H9 (cell line): ENCODE measurements around the gene HPCAL1. TPM values are rescaled to one million over a fixed set of nuclear protein-coding genes. Genes with fewer than 3 reads are reported as not detected.

Experiments
- DNase-seq: peaks from one replicate; pipeline ENCODE4 v3.0.0-alpha.2; 2017
- H2AFZ ChIP-seq: one replicate; pipeline ENCODE4 v1.6.1; 2013; ENCODE audit warnings: mild to moderate bottlenecking, low read length, control low read depth, moderate library complexity
- H2AK5ac ChIP-seq: 2 replicates; pipeline ENCODE4 v1.6.1; 2013; ENCODE audit warnings: low read length, control low read depth, mixed read lengths; ENCODE audit not compliant: insufficient read length
- H2BK120ac ChIP-seq: one replicate; pipeline ENCODE4 v1.6.1; 2013; ENCODE audit warnings: low read depth, mild to moderate bottlenecking, low read length, control low read depth, inconsistent platforms; ENCODE audit not compliant: poor library complexity, severe bottlenecking
- H2BK12ac ChIP-seq: 2 replicates; pipeline ENCODE4 v1.6.1; 2013; ENCODE audit warnings: low read length, control low read depth, mixed read lengths, low read depth; ENCODE audit not compliant: insufficient read length
- H2BK15ac ChIP-seq: 2 replicates; pipeline ENCODE4 v1.6.1; 2013; ENCODE audit warnings: low read depth, low read length, control low read depth
- H2BK20ac ChIP-seq: one replicate; pipeline ENCODE4 v1.6.1; 2013; ENCODE audit warnings: low read depth, mild to moderate bottlenecking, low read length, control low read depth, inconsistent platforms; ENCODE audit not compliant: poor library complexity, severe bottlenecking
- H2BK5ac ChIP-seq: 2 replicates; pipeline ENCODE4 v1.6.1; 2013; ENCODE audit warnings: low read length, control low read depth, mixed read lengths; ENCODE audit not compliant: insufficient read length
- H3K14ac ChIP-seq: 2 replicates; pipeline ENCODE4 v1.6.1; 2013; ENCODE audit warnings: low read length, control low read depth; ENCODE audit not compliant: insufficient read depth
- H3K18ac ChIP-seq: 2 replicates; pipeline ENCODE4 v1.6.1; 2013; ENCODE audit warnings: low read depth, mild to moderate bottlenecking, mixed read lengths, low read length, control low read depth; ENCODE audit not compliant: insufficient read length
- H3K23ac ChIP-seq: 2 replicates; pipeline ENCODE4 v1.6.1; 2013; ENCODE audit warnings: low read length, control low read depth, mixed read lengths, low read depth; ENCODE audit not compliant: insufficient read length
- H3K23me2 ChIP-seq: 2 replicates; pipeline ENCODE4 v1.6.1; 2013; ENCODE audit warnings: low read depth, mild to moderate bottlenecking, mixed read lengths, low read length, control low read depth; ENCODE audit not compliant: insufficient read length, poor library complexity, severe bottlenecking
- H3K27ac ChIP-seq: 2 replicates; pipeline ENCODE4 v1.5.1; 2013; ENCODE audit warnings: low read length, control low read depth, mixed read lengths, low read depth; ENCODE audit not compliant: insufficient read length
- H3K27me3 ChIP-seq: 2 replicates; pipeline ENCODE4 v1.6.1; 2013; ENCODE audit warnings: low read length, control low read depth, inconsistent platforms; ENCODE audit not compliant: insufficient read depth
- H3K4ac ChIP-seq: 2 replicates; pipeline ENCODE4 v1.6.1; 2013; ENCODE audit warnings: low read depth, mild to moderate bottlenecking, control low read depth, inconsistent platforms, low read length, moderate library complexity
- H3K4me1 ChIP-seq: 2 replicates; pipeline ENCODE4 v1.6.1; 2013; ENCODE audit warnings: low read length, control low read depth, inconsistent platforms; ENCODE audit not compliant: insufficient read depth
- H3K4me2 ChIP-seq: 2 replicates; pipeline ENCODE4 v1.6.1; 2013; ENCODE audit warnings: low read length, control low read depth, mixed read lengths; ENCODE audit not compliant: insufficient read length, insufficient read depth
- H3K56ac ChIP-seq: 2 replicates; pipeline ENCODE4 v1.6.1; 2013; ENCODE audit warnings: low read depth, mild to moderate bottlenecking, mixed read lengths, low read length, control low read depth; ENCODE audit not compliant: insufficient read length
- H3K79me1 ChIP-seq: 2 replicates; pipeline ENCODE4 v1.6.1; 2013; ENCODE audit warnings: low read depth, mild to moderate bottlenecking, moderate library complexity, low read length, control low read depth, inconsistent platforms; ENCODE audit not compliant: insufficient read depth, poor library complexity, severe bottlenecking
- H3K79me2 ChIP-seq: 2 replicates; pipeline ENCODE4 v1.6.1; 2013; ENCODE audit warnings: low read length, control low read depth, inconsistent platforms; ENCODE audit not compliant: insufficient read depth
- H3K9ac ChIP-seq: 2 replicates; pipeline ENCODE4 v1.6.1; 2013; ENCODE audit warnings: low read length, control low read depth, mixed read lengths; ENCODE audit not compliant: insufficient read length; ENCODE audit errors: extremely low read depth
- H3K9me3 ChIP-seq: one replicate; pipeline ENCODE4 v1.6.1; 2013; ENCODE audit warnings: low read depth, low read length, inconsistent platforms; ENCODE audit not compliant: control insufficient read depth
- H3T11ph ChIP-seq: one replicate; pipeline ENCODE4 v1.6.1; 2013; ENCODE audit warnings: mild to moderate bottlenecking, low read length, control low read depth, inconsistent platforms
- H4K20me1 ChIP-seq: one replicate; pipeline ENCODE4 v1.6.1; 2013; ENCODE audit not compliant: control insufficient read depth, insufficient read length, insufficient read depth
- H4K5ac ChIP-seq: 2 replicates; pipeline ENCODE4 v1.6.1; 2013; ENCODE audit warnings: low read depth, mild to moderate bottlenecking, mixed read lengths, low read length, control low read depth; ENCODE audit not compliant: insufficient read length
- H4K8ac ChIP-seq: replicated peaks from 2 replicates; pipeline ENCODE4 v1.6.1; 2013; ENCODE audit warnings: low read length, control low read depth, mixed read lengths, low read depth; ENCODE audit not compliant: insufficient read length
- H4K91ac ChIP-seq: 2 replicates; pipeline ENCODE4 v1.6.1; 2013; ENCODE audit warnings: low read depth, mild to moderate bottlenecking, moderate library complexity, mixed read lengths, low read length, control low read depth; ENCODE audit not compliant: insufficient read length
- H3K27ac Mint-ChIP-seq, 3 experiments: 2 replicates in 2 of 3; 3 replicates in 1 of 3; pipeline ENCODE4 v1.8.0; 2020 to 2021; ENCODE audit warnings: mixed read lengths in 3 of 3, mild to moderate bottlenecking in 1 of 3, moderate library complexity in 1 of 3
- H3K27me3 Mint-ChIP-seq: 2 replicates; pipeline ENCODE4 v1.8.0; 2021; ENCODE audit warnings: low read depth, mild to moderate bottlenecking, moderate library complexity, mixed read lengths
- H3K36me3 Mint-ChIP-seq, 3 experiments: 2 replicates in 2 of 3; 3 replicates in 1 of 3; pipeline ENCODE4 v1.8.0; 2020 to 2021; ENCODE audit warnings: low read depth in 3 of 3, mixed read lengths in 3 of 3; ENCODE audit not compliant: insufficient read depth in 1 of 3
- H3K4me1 Mint-ChIP-seq, 2 experiments: 2 replicates each; pipeline ENCODE4 v1.8.0; 2020; ENCODE audit warnings: mixed read lengths in 2 of 2
- H3K4me3 Mint-ChIP-seq, 2 experiments: 2 replicates in 1 of 2; 3 replicates in 1 of 2; pipeline ENCODE4 v1.8.0; 2020 to 2021; ENCODE audit warnings: mild to moderate bottlenecking in 2 of 2, mixed read lengths in 2 of 2, moderate library complexity in 1 of 2
- H3K9me3 Mint-ChIP-seq, 2 experiments: 2 replicates in 1 of 2; 3 replicates in 1 of 2; pipeline ENCODE4 v1.8.0; 2020; ENCODE audit warnings: mild to moderate bottlenecking in 2 of 2, mixed read lengths in 2 of 2, moderate library complexity in 1 of 2
- WGBS: extraction: QIAGEN DNeasy Blood & Tissue Kit; methylation state at CpG from one replicate; pipeline ENCODE4 v1.1.7; 2013; ENCODE audit warnings: missing lambda C conversion rate, low lambda C conversion rate, mixed read lengths; ENCODE audit not compliant: insufficient read length; ENCODE audit errors: extremely low coverage; 5-methylcytosine and 5-hydroxymethylcytosine counted together
- total RNA-seq: library from RNA; stranded (reverse); gene quantifications from 2 replicates; pipeline ENCODE4 v1.2.1, GENCODE V29; 2021
- TF ChIP-seq, protein P1 (sequence below): fragments of 200-600 bp; sonication (generic); conservative IDR thresholded peaks from 3 replicates; pipeline ENCODE4 v1.8.0; 2021; ENCODE audit warnings: antibody characterized with exemption, mild to moderate bottlenecking

HPCAL1 gene
- total RNA-seq, 1 experiment from 2014 or later, result 4.7 TPM

GRCh38 chr2:10432311-10433181 lies 129.8 kb downstream of the HPCAL1 start:
- H2BK15ac ChIP-seq, result no peak overlapping the region
- no peak overlapping the region for H2AK5ac ChIP-seq
- no peak overlapping the region for H3K4me2 ChIP-seq
- H3T11ph ChIP-seq, result no peak overlapping the region
- H4K20me1 ChIP-seq, result no peaks in the 10 kb centered on the region
- no peaks in the 10 kb centered on the region for H3K27me3 ChIP-seq
- H3K14ac ChIP-seq, result no peak overlapping the region
- peak overlapping the region in 1 of 3 experiments; percentile 23; a peak in 1 of 7 replicates for H3K27ac Mint-ChIP-seq
- H2BK5ac ChIP-seq, result no peak overlapping the region
- H3K4ac ChIP-seq, result no peak overlapping the region
- no peak overlapping the region for H3K56ac ChIP-seq
- no peak overlapping the region for H4K8ac ChIP-seq
- no peak overlapping the region for H2BK12ac ChIP-seq
- no peaks in the 10 kb centered on the region for H3K36me3 Mint-ChIP-seq
- H2AFZ ChIP-seq, result no peak overlapping the region
- peak overlapping the region; percentile 53 to 71; a peak in 4 of 5 replicates for H3K4me3 Mint-ChIP-seq
- no peak overlapping the region for H3K9ac ChIP-seq
- H3K79me2 ChIP-seq, result no peaks in the 10 kb centered on the region
- peak; percentile 81 for DNase-seq
- H3K4me1 Mint-ChIP-seq, result peaks cover 6 to 8% of the 10 kb centered on the region in 2 experiments; a peak in 3 of 4 replicates
- H3K9me3 Mint-ChIP-seq, result peaks cover 0 to 4% of the 10 kb centered on the region in 2 experiments; a peak in 1 of 5 replicates
- no peaks in the 10 kb centered on the region for H3K23me2 ChIP-seq
- no peaks in the 10 kb centered on the region for H3K9me3 ChIP-seq
- no peak overlapping the region for H2BK20ac ChIP-seq
- no CpG with 5 or more reads among the region's 49 CpGs for WGBS
- H3K27ac ChIP-seq, result no peak overlapping the region
- no peaks in the 10 kb centered on the region for H3K79me1 ChIP-seq
- H4K91ac ChIP-seq, result no peak overlapping the region
- no peak overlapping the region for H4K5ac ChIP-seq
- no peak overlapping the region for H3K18ac ChIP-seq
- H3K27me3 Mint-ChIP-seq, result peaks cover 16% of the 10 kb centered on the region
- no peaks in the 10 kb centered on the region for H3K4me1 ChIP-seq
- no peak overlapping the region for H3K23ac ChIP-seq
- no peak overlapping the region for H2BK120ac ChIP-seq
- TF ChIP-seq, protein P1, sequence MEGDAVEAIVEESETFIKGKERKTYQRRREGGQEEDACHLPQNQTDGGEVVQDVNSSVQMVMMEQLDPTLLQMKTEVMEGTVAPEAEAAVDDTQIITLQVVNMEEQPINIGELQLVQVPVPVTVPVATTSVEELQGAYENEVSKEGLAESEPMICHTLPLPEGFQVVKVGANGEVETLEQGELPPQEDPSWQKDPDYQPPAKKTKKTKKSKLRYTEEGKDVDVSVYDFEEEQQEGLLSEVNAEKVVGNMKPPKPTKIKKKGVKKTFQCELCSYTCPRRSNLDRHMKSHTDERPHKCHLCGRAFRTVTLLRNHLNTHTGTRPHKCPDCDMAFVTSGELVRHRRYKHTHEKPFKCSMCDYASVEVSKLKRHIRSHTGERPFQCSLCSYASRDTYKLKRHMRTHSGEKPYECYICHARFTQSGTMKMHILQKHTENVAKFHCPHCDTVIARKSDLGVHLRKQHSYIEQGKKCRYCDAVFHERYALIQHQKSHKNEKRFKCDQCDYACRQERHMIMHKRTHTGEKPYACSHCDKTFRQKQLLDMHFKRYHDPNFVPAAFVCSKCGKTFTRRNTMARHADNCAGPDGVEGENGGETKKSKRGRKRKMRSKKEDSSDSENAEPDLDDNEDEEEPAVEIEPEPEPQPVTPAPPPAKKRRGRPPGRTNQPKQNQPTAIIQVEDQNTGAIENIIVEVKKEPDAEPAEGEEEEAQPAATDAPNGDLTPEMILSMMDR, result no peak
